Neuronal stem cell (in vitro differentiated cells): Measurements from ENCODE around the gene KLF11.

Source experiments
- DNase-seq: peaks from one replicate; pipeline ENCODE4 v3.0.0-alpha.2; 2013; ENCODE audit warnings: low spot score
- H2AFZ ChIP-seq: one replicate; pipeline ENCODE4 v1.6.1; 2013; ENCODE audit warnings: mild to moderate bottlenecking, low read length, inconsistent platforms
- H2AK5ac ChIP-seq: 2 replicates; pipeline ENCODE4 v1.6.1; 2013; ENCODE audit warnings: low read depth, mild to moderate bottlenecking, inconsistent platforms, low read length, moderate library complexity, mixed read lengths
- H2BK120ac ChIP-seq: 2 replicates; pipeline ENCODE4 v1.6.1; 2013; ENCODE audit warnings: low read depth, mild to moderate bottlenecking, inconsistent platforms, low read length, moderate library complexity, mixed read lengths
- H2BK12ac ChIP-seq: one replicate; pipeline ENCODE4 v1.6.1; 2013; ENCODE audit warnings: low read length, inconsistent platforms
- H2BK15ac ChIP-seq: 2 replicates; pipeline ENCODE4 v1.6.1; 2013; ENCODE audit warnings: mild to moderate bottlenecking, low read length, inconsistent platforms, mixed read lengths
- H2BK5ac ChIP-seq: one replicate; pipeline ENCODE4 v1.6.1; 2013; ENCODE audit warnings: inconsistent platforms, mild to moderate bottlenecking, low read length, moderate library complexity
- H3K14ac ChIP-seq: one replicate; pipeline ENCODE4 v1.6.1; 2013; ENCODE audit warnings: low read length, inconsistent platforms
- H3K18ac ChIP-seq: 2 replicates; pipeline ENCODE4 v1.6.1; 2013; ENCODE audit warnings: low read length, inconsistent platforms
- H3K23ac ChIP-seq: 2 replicates; pipeline ENCODE4 v1.6.1; 2013; ENCODE audit warnings: low read depth, mild to moderate bottlenecking, mixed read lengths, low read length, inconsistent platforms; ENCODE audit not compliant: poor library complexity
- H3K27ac ChIP-seq: replicated peaks from 3 replicates; pipeline ENCODE4 v1.5.1; 2013; ENCODE audit warnings: low read length, inconsistent platforms
- H3K27me3 ChIP-seq, 3 experiments: 2 replicates each; pipeline ENCODE4 v1.6.1; 2013; ENCODE audit warnings: low read length in 3 of 3, mild to moderate bottlenecking in 2 of 3, inconsistent platforms in 1 of 3, low read depth in 1 of 3, mixed read lengths in 1 of 3, moderate library complexity in 1 of 3; ENCODE audit not compliant: control insufficient read depth in 3 of 3, insufficient read depth in 3 of 3
- H3K36me3 ChIP-seq, 2 donors: replicated peaks in 1 of 2; 2 replicates each; pipeline ENCODE4 v1.6.1; 2013; ENCODE audit warnings: low read length in 2 of 2; ENCODE audit not compliant: control insufficient read depth in 2 of 2, insufficient read depth in 2 of 2
- H3K4ac ChIP-seq: 2 replicates; pipeline ENCODE4 v1.6.1; 2013; ENCODE audit warnings: inconsistent platforms, mild to moderate bottlenecking, low read length, moderate library complexity
- H3K4me1 ChIP-seq, 2 donors: 1 replicate in 1 of 2; 2 replicates in 1 of 2; pipeline ENCODE4 v1.6.1; 2013; ENCODE audit warnings: low read length in 2 of 2, low read depth in 1 of 2; ENCODE audit not compliant: control insufficient read depth in 2 of 2, insufficient read depth in 1 of 2
- H3K4me2 ChIP-seq: one replicate; pipeline ENCODE4 v1.6.1; 2013; ENCODE audit warnings: mild to moderate bottlenecking, low read length, inconsistent platforms; ENCODE audit not compliant: insufficient read depth, poor library complexity, severe bottlenecking
- H3K4me3 ChIP-seq, 2 donors: 2 replicates each; pipeline ENCODE4 v1.5.1; 2013; ENCODE audit warnings: low read length in 2 of 2, mild to moderate bottlenecking in 2 of 2, inconsistent platforms in 1 of 2, moderate library complexity in 1 of 2
- H3K79me1 ChIP-seq: one replicate; pipeline ENCODE4 v1.6.1; 2013; ENCODE audit warnings: low read depth, mild to moderate bottlenecking, inconsistent platforms, low read length, moderate library complexity
- H3K9ac ChIP-seq: one replicate; pipeline ENCODE4 v1.6.1; 2013; ENCODE audit warnings: mild to moderate bottlenecking, low read depth, low read length, inconsistent platforms; ENCODE audit not compliant: poor library complexity
- H3K9me3 ChIP-seq, 2 donors: replicated peaks in 1 of 2; 2 replicates each; pipeline versions ENCODE3 to v1.6.1; 2013; ENCODE audit warnings: low read length in 2 of 2, mild to moderate bottlenecking in 2 of 2, inconsistent platforms in 1 of 2, low read depth in 1 of 2, mixed read lengths in 1 of 2, moderate library complexity in 1 of 2; ENCODE audit not compliant: control insufficient read depth in 2 of 2, insufficient read depth in 1 of 2
- H4K8ac ChIP-seq: one replicate; pipeline ENCODE4 v1.6.1; 2013; ENCODE audit warnings: low read depth, mild to moderate bottlenecking, inconsistent platforms, low read length, moderate library complexity
- H4K91ac ChIP-seq: one replicate; pipeline ENCODE4 v1.6.1; 2013; ENCODE audit warnings: low read length, low read depth, mild to moderate bottlenecking, inconsistent platforms; ENCODE audit not compliant: poor library complexity
- WGBS, 2 donors: extraction: QIAGEN DNeasy Blood & Tissue Kit; methylation state at CpG; one replicate each; pipeline ENCODE4 v1.1.7; 2013; ENCODE audit warnings: missing lambda C conversion rate in 2 of 2, mixed read lengths in 1 of 2; ENCODE audit not compliant: insufficient read length in 2 of 2, insufficient replicate concordance in 1 of 2; ENCODE audit errors: extremely low coverage in 2 of 2; 5-methylcytosine and 5-hydroxymethylcytosine counted together

KLF11 gene

DNA sequence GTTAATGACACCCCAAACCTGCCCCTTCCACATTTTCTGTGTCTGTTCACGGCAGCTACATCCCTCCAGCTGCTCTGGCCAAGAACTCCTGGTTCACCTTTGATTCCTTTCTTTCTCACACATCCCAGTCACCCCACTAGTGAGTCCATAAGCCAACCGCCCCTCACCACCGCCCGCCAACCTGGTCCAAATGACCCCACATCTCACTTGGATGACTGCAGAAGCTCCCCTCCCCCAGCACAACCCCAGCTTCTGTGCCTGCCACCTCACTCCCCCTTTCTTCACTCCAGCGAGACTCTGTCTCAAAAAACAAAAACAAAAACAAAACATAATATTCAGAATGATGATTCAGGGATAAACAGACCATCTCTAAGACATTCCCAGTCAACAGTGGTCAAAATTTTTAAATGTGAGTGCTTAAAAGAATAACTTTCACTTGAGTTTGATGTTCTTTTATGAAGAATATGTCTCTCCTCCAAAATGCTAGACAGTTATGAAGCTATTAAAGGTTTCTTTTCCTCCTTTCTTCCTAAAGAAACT is 33.7 kb downstream of the KLF11 start:
- no CpG with 5 or more reads among the region's 5 CpGs for WGBS, 2 donors
- Histone ChIP-seq H2BK15ac (no peak overlapping the region), H3K14ac (no peak overlapping the region), H3K36me3 (no peaks in the 10 kb centered on the region), H3K79me1 (no peaks in the 10 kb centered on the region), H3K18ac (no peak overlapping the region), H3K9ac (no peak overlapping the region), H3K4me3 (no peak overlapping the region), H2AFZ (no peak overlapping the region), H3K4me2 (no peak overlapping the region), H4K8ac (no peak overlapping the region), H3K9me3 (no peaks in the 10 kb centered on the region), H3K27ac (no peak overlapping the region), H3K23ac (no peak overlapping the region), H3K4ac (no peak overlapping the region), H3K27me3 (peaks cover 9 to 84% (median 41%) of the 10 kb centered on the region in 3 experiments), H3K4me1 (peaks cover 3 to 8% of the 10 kb centered on the region in 2 donors), H2AK5ac (no peak overlapping the region), H4K91ac (no peak overlapping the region), H2BK12ac (no peak overlapping the region), H2BK120ac (no peak overlapping the region), H2BK5ac (no peak overlapping the region)
- DNase-seq, result no peak

DNA sequence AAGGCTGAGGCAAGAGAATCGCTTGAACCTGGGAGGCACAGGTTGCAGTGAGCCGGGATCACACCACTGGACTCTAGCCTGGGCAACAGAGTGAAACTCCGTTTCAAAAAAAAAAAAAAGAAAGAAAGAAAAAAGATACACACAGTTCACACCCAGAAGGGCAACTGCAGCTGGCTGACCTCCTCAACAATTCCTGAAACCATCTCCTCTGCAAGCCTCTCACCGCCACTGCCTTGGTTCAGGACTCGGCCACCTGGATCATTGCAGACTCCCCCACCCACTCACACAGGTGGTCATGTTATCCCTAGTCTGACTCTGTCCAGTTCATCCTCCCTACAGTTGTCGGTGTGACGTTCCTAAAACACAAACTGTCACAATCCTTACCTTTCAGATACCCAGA is 34.7 kb downstream of the KLF11 start:
- Histone ChIP-seq H2AK5ac (peak overlapping the region; percentile 39), H4K8ac (no peak overlapping the region), H3K4ac (no peak overlapping the region), H2AFZ (no peak overlapping the region), H3K4me2 (no peak overlapping the region), H3K27me3 (peaks cover 9 to 90% (median 41%) of the 10 kb centered on the region in 3 experiments), H3K23ac (peak overlapping the region; percentile 50), H2BK12ac (no peak overlapping the region), H3K9ac (no peak overlapping the region), H4K91ac (no peak overlapping the region), H3K14ac (peak overlapping the region; percentile 47), H2BK15ac (no peak overlapping the region), H2BK120ac (no peak overlapping the region), H3K27ac (no peak overlapping the region), H3K36me3 (no peaks in the 10 kb centered on the region), H3K4me3 (no peak overlapping the region), H3K9me3 (no peaks in the 10 kb centered on the region), H3K18ac (no peak overlapping the region), H3K79me1 (no peaks in the 10 kb centered on the region), H2BK5ac (no peak overlapping the region), H3K4me1 (peaks cover 3 to 8% of the 10 kb centered on the region in 2 donors)
- whole genome bisulfite sequencing, 2 donors, result no CpG with 5 or more reads among the region's 7 CpGs
- no peak for DNase-seq

DNA sequence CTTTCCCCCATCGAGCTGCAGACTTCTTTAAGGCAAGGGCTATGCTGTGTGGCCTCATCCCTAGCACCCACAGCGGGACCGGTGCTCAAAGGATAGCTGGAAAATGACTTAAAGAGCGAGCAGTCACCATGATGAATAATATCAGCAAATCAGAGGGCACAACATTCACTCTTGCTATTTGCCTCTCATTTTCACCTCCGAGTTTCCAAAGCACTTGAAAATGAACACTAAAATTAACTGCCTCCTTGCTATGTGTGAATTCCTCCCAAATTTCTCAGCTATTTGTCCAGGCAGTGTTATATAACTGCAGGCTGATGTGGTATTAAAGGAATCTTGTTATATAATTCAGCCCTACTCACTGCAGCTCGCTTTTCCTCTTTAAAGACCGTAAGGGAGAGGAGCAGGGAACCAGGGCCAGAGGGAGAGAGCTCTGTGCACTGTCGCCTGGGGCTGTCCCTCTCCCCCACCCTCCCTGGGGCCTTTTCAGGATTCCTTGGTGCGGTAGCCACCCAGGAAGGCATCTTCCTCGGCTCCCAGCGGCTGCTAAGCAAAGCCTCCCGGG is 35.4 kb downstream of the KLF11 start:
- no peak overlapping the region for H3K27ac ChIP-seq
- H2BK15ac ChIP-seq, result no peak overlapping the region
- no peak overlapping the region for H3K18ac ChIP-seq
- no peak overlapping the region for H2BK12ac ChIP-seq
- no peak overlapping the region for H4K91ac ChIP-seq
- no peak overlapping the region for H4K8ac ChIP-seq
- no peak overlapping the region for H2BK5ac ChIP-seq
- no peak for DNase-seq
- H2BK120ac ChIP-seq, result no peak overlapping the region
- no peak overlapping the region for H3K9ac ChIP-seq
- peak overlapping the region; percentile 90 for H2AFZ ChIP-seq
- peak overlapping the region; percentile 64 for H3K4me2 ChIP-seq
- H3K23ac ChIP-seq, result no peak overlapping the region
- no CpG with 5 or more reads among the region's 12 CpGs for WGBS, 2 donors
- peak overlapping the region in 1 of 2 donors; percentile 28 for H3K4me3 ChIP-seq
- H3K4ac ChIP-seq, result no peak overlapping the region
- no peaks in the 10 kb centered on the region for H3K9me3 ChIP-seq
- no peaks in the 10 kb centered on the region for H3K36me3 ChIP-seq
- H3K27me3 ChIP-seq, result peaks cover 9 to 90% (median 41%) of the 10 kb centered on the region in 3 experiments
- no peak overlapping the region for H3K14ac ChIP-seq
- peak overlapping the region; percentile 39 for H2AK5ac ChIP-seq
- H3K79me1 ChIP-seq, result no peaks in the 10 kb centered on the region
- H3K4me1 ChIP-seq, result peaks cover 3 to 5% of the 10 kb centered on the region in 2 donors

DNA sequence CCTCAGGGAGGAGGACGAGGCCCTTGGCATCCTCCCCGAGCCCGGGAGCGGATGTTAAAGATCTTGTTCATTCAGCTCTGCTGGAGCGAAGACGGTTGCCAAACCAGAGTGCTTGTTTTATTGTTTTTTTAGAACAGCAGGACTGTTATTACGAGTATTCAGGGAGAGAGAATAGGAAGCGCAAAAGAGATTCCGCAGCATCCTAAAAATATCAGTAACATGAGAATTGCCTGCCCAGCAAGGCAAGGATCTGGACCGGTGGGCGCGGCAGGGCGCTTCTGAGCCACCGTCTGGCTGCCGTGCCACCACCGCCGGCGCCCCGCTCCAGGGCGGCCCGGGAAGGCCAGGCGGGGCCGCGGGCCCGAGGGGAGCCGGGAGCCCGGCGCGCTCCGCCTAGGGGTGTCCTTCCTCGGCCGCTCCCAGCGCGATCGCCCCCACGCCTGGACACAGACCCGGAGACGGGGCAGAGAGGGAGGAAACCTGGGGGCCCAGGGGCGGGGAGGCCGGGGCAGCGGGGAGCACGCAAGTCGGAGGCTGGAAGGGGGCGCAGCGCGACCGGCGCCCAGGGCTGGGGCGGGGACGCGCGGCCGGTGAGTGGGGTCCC is 36.0 kb downstream of the KLF11 start:
- H2BK5ac ChIP-seq, result no peak overlapping the region
- no peaks in the 10 kb centered on the region for H3K9me3 ChIP-seq
- H2BK12ac ChIP-seq, result no peak overlapping the region
- no CpG with 5 or more reads among the region's 53 CpGs for WGBS, 2 donors
- no peaks in the 10 kb centered on the region for H3K36me3 ChIP-seq
- H3K79me1 ChIP-seq, result no peaks in the 10 kb centered on the region
- no peak overlapping the region for H3K4ac ChIP-seq
- peak; percentile 33 for DNase-seq
- no peak overlapping the region for H4K91ac ChIP-seq
- H3K27me3 ChIP-seq, result peaks cover 9 to 90% (median 41%) of the 10 kb centered on the region in 3 experiments
- no peak overlapping the region for H2BK15ac ChIP-seq
- H2AFZ ChIP-seq, result peak overlapping the region; percentile 90
- H2BK120ac ChIP-seq, result no peak overlapping the region
- H3K9ac ChIP-seq, result no peak overlapping the region
- peak overlapping the region; percentile 67 for H3K18ac ChIP-seq
- H3K23ac ChIP-seq, result no peak overlapping the region
- peak overlapping the region; percentile 28 to 76 for H3K4me3 ChIP-seq
- H3K27ac ChIP-seq, result no peak overlapping the region
- no peak overlapping the region for H2AK5ac ChIP-seq
- peak overlapping the region; percentile 64 for H3K4me2 ChIP-seq
- H4K8ac ChIP-seq, result no peak overlapping the region
- H3K14ac ChIP-seq, result no peak overlapping the region
- H3K4me1 ChIP-seq, result peaks cover 3 to 5% of the 10 kb centered on the region in 2 donors
